DOHH2 (cell line): ENCODE data around the gene SRF.

Source experiments
- CTCF ChIP-seq: fragments of 200-600 bp; sonication (generic); IDR thresholded peaks from one replicate; pipeline ENCODE4 v1.5.1; 2014; ENCODE audit warnings: antibody characterized with exemption, mild to moderate bottlenecking, low read depth, low read length; ENCODE audit not compliant: poor library complexity, severe bottlenecking
- EZH2phosphoT487 ChIP-seq: fragments of 200-600 bp; sonication (generic); IDR thresholded peaks from 2 replicates; pipeline ENCODE4 v1.6.1; 2017; ENCODE audit warnings: borderline replicate concordance, mild to moderate bottlenecking, antibody characterized with exemption, low read length, moderate library complexity, mixed read lengths

GRCh38 chr6:43138267-43138666 lies 32.8 kb upstream of the SRF start:
- TF ChIP-seq CTCF (no peak), EZH2phosphoT487 (no peak)
